Stimulated activated naive B cell treated with anti-CD40 and anti-IgM and Interleukin-4, amounts not matched to agents 10 μg/mL and 1 μg/mL and 100 μg/mL, for 72 hours (primary cell): ENCODE data around the gene TRIP13.
"Not testable (repeated sequence)": the region's sequence is repeated elsewhere in the genome, so short reads cannot be mapped to it uniquely, and the experiment has no call there.

ENCODE experiments used
- ATAC-seq, 2 donors: fragments of 150-1000 bp; cut with Tn5 transposase; replicated peaks; 2 replicates each; pipeline ENCODE4 v1.10.0; 2021; ENCODE audit warnings: moderate library complexity in 1 of 2
- DNase-seq: peaks from one replicate; pipeline ENCODE4 v3.0.0; 2021
- H3K27ac Mint-ChIP-seq: one replicate; pipeline ENCODE4 v1.8.0; 2022; ENCODE audit warnings: mild to moderate bottlenecking, mixed read lengths
- H3K27me3 Mint-ChIP-seq, 2 donors: one replicate each; pipeline ENCODE4 v1.8.0; 2022; ENCODE audit warnings: mixed read lengths in 2 of 2
- H3K36me3 Mint-ChIP-seq, 2 donors: one replicate each; pipeline ENCODE4 v1.8.0; 2022; ENCODE audit warnings: mixed read lengths in 2 of 2, mild to moderate bottlenecking in 1 of 2
- H3K4me1 Mint-ChIP-seq, 2 donors: one replicate each; pipeline ENCODE4 v1.8.0; 2022; ENCODE audit warnings: mixed read lengths in 2 of 2, mild to moderate bottlenecking in 1 of 2
- H3K4me3 Mint-ChIP-seq, 2 donors: one replicate each; pipeline ENCODE4 v1.8.0; 2022; ENCODE audit warnings: mild to moderate bottlenecking in 2 of 2, mixed read lengths in 2 of 2, moderate library complexity in 1 of 2
- H3K9me3 Mint-ChIP-seq, 2 donors: one replicate each; pipeline ENCODE4 v1.8.0; 2022; ENCODE audit warnings: mixed read lengths in 2 of 2, mild to moderate bottlenecking in 1 of 2

Gene TRIP13

DNA sequence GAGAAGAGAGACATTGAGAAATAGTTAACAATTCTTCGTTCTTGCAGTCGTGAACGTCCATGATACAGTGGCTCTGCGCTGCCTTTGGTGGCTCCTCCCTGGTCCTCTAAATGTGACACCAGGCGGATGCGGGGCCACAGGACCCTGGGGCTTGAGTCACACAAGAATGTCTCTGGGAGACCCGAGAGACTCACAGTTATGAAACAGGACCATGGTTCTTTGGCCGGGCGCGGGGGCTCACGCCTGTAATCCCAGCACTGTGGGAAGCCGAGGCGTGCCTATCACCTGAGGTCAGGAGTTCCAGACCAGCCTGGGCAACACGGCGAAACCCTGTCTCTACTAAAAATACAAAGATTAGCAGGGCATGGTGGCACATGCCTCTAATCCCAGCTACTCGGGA lies 41.1 kb upstream of the TRIP13 start:
- Mint-ChIP-seq H3K36me3 (peaks cover 3% of the 10 kb centered on the region in 2 donors), H3K27ac (no peak overlapping the region), H3K9me3 (peaks cover 0 to 4% of the 10 kb centered on the region in 2 donors), H3K27me3 (peaks cover 7 to 11% of the 10 kb centered on the region in 2 donors), H3K4me1 (peaks cover 4 to 5% of the 10 kb centered on the region in 2 donors), H3K4me3 (no peak overlapping the region)
- ATAC-seq (no peak), DNase-seq (no peak)

DNA sequence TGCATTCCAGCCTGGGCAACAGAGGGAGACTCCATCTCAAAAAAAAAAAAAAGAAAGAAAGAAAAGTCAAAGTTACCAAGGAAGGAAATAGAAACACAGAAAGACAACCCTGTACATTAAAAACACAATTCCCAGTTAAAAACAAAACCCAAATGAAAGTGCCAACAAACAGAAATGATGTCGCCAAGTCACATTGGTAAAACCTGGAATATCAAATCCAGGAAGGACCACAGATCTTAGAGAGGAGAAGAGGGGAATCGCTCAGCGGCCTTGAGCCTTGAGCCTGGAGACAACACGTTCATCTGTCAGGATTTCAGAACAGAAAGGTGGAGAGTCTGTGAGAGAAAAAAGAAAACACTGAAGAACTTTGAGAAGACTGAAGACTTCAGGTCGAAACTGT lies 40.7 kb upstream of the TRIP13 start:
- Mint-ChIP-seq H3K27ac (no peak overlapping the region), H3K4me3 (no peak overlapping the region)

DNA sequence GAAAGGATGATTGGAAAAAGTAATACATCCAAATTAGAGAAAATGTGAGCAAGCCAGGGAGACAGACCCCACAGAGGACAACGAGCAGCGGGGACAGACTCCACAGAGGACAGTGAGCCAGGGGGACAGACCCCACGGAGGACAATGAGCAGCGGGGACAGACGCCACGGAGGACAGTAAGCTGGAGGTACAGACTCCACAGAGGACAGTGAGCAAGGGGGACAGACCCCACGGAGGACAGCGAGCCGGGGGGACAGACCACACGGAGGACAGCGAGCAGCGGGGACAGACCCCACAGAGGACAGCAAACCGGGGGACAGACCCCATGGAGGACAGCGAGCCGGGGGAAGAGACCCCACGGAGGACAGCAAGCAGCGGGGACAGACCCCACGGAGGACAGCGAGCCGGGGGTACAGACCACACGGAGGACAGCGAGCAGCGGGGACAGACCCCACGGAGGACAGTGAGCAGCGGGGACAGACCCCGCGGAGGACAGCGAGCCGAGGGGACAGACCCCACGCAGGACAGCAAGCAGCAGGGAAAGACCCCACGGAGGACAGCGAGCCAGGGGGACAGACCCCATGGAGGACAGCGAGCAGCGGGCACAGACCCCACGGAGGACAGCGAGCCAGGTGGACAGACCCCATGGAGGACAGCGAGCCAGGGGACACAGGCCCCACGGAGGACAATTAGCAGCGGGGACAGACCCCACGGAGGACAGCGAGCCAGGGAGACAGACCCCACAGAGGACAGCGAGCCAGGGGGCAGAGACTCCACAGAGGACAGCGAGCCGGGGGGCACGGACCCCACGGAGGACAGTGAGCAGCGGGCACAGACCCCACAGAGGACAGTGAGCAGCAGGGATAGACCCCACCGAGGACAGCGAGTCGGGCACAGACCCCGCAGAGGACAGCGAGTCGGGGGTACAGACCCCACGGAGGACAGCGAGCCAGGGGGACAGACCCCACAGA lies 40.0 kb upstream of the TRIP13 start:
- DNase-seq (no peak), ATAC-seq (no peak)
- Mint-ChIP-seq H3K27me3 (peaks cover 7 to 11% of the 10 kb centered on the region in 2 donors), H3K36me3 (peaks cover 0 to 2% of the 10 kb centered on the region in 2 donors), H3K27ac (no peak overlapping the region), H3K9me3 (no peaks in the 10 kb centered on the region), H3K4me1 (no peaks in the 10 kb centered on the region), H3K4me3 (no peak overlapping the region)

More for the DNA sequence above, 40.7 kb upstream of the TRIP13 start:
- H3K27me3 Mint-ChIP-seq = peaks cover 7 to 11% of the 10 kb centered on the region in 2 donors
- ATAC-seq (no peak), DNase-seq (no peak)
- no peaks in the 10 kb centered on the region for H3K4me1 Mint-ChIP-seq
- H3K9me3 Mint-ChIP-seq = no peaks in the 10 kb centered on the region
- peaks cover 0 to 2% of the 10 kb centered on the region in 2 donors for H3K36me3 Mint-ChIP-seq

DNA sequence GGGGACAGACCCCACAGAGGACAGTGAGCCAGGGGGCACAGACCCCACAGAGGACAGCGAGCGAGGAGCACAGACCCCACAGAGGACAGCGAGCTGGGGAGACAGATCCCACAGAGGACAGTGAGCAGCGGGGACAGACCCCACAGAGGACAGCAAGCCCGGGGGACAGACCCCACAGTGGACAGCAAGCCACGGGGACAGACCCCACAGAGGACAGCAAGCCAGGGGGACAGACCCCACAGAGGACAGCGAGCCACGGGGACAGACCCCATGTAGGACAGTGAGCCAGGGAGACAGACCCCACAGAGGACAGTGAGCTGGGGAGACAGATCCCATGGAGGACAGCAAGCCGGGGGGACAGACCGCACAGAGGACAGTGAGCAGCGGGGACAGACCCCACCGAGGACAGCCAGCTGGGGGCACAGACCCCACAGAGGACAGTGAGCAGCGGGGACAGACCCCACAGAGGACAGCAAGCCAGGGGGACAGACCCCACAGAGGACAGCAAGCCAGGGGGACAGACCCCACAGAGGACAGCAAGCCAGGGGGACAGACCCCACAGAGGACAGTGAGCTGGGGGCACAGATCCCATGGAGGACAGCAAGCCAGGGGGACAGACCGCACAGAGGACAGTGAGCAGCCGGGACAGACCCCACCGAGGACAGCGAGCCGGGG lies 39.1 kb upstream of the TRIP13 start:
- not testable (repeated sequence) for DNase-seq, H3K4me3 Mint-ChIP-seq, H3K9me3 Mint-ChIP-seq, H3K27ac Mint-ChIP-seq, H3K36me3 Mint-ChIP-seq, ATAC-seq, H3K4me1 Mint-ChIP-seq
- H3K27me3 Mint-ChIP-seq = peaks cover 7 to 11% of the 10 kb centered on the region in 2 donors

DNA sequence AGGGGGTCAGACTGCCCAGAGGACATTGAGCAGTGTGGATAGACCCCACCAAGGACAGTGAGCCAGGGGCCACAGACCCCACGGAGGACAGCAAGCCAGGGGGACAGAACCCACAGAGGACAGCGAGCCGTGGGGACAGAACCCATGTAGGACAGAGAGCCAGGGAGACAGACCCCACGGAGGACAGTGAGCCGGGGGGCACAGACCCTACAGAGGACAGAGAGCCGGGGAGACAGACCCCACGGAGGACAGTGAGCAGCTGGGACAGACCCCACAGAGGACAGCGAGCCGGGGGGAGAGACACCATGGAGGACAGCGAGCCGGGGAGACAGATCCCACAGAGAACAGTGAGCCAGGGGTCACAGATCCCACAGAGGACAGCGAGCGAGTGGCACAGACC lies 38.5 kb upstream of the TRIP13 start:
- H3K36me3 Mint-ChIP-seq = peaks cover 2 to 4% of the 10 kb centered on the region in 2 donors
- no peak for DNase-seq
- H3K27ac Mint-ChIP-seq = no peak overlapping the region
- H3K9me3 Mint-ChIP-seq = no peaks in the 10 kb centered on the region
- no peak for ATAC-seq
- no peak overlapping the region for H3K4me3 Mint-ChIP-seq
- peaks cover 7 to 11% of the 10 kb centered on the region in 2 donors for H3K27me3 Mint-ChIP-seq
- H3K4me1 Mint-ChIP-seq = no peaks in the 10 kb centered on the region

DNA sequence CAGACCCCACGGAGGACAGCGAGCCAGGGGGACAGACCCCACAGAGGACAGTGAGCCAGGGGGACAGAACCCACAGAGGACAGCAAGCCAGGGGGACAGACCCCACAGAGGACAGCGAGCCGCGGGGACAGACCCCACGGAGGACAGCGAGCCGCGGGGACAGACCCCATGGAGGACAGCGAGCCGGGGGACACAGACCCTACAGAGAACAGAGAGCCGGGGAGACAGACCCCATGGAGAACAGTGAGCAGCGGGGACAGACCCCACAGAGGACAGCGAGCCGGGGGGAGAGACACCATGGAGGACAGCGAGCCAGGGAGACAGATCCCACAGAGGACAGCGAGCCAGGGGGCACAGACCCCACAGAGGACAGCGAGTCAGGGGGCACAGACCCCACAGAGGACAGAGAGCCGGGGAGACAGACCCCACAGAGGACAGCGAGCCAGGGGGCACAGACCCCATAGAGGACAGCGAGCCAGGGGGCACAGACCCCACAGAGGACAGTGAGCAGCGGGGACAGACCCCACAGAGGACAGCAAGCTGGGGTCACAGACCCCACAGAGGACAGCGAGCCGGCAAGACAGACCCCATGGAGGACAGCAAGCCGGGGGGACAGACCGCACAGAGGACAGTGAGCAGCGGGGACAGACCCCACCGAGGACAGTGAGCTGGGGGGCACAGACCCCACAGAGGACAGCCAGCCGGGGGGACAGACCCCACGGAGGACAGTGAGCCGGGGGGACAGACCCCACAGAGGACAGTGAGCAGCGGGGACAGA lies 37.5 kb upstream of the TRIP13 start:
- peaks cover 7 to 11% of the 10 kb centered on the region in 2 donors for H3K27me3 Mint-ChIP-seq
- H3K4me3 Mint-ChIP-seq = no peak overlapping the region
- no peaks in the 10 kb centered on the region for H3K4me1 Mint-ChIP-seq
- DNase-seq = no peak
- H3K36me3 Mint-ChIP-seq = peaks cover 2 to 4% of the 10 kb centered on the region in 2 donors
- H3K9me3 Mint-ChIP-seq = no peaks in the 10 kb centered on the region
- no peak for ATAC-seq
- H3K27ac Mint-ChIP-seq = no peak overlapping the region

DNA sequence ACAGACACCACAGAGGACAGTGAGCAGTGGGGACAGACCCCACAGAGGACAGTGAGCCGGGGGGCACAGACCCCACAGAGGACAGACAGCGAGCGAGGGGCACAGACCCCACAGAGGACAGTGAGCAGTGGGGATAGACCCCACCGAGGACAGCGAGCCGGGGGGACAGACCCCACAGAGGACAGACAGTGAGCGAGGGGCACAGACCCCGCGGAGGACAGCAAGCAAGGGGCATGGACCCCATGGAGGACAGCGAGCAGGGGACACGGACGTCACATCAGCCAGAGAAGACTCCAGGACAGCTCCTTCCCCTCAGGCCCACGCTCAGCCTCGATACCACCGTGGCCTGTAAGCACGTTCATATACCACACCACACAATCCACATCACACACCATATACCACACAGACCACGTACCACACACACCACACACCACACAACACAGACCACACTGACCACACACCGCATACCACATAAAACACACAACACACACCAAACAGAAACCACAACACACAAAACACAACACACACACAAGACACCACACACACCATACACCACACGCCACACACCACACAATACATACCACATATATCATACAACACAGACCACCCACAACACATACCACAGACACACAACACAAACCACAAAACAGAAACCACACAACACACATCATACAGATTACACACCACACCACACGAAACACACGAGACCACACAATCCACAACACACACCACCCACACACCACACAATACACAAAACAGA lies 36.7 kb upstream of the TRIP13 start:
- ATAC-seq (no peak), DNase-seq (no peak)
- no peak overlapping the region for H3K27ac Mint-ChIP-seq
- H3K36me3 Mint-ChIP-seq = peaks cover 5 to 7% of the 10 kb centered on the region in 2 donors
- H3K9me3 Mint-ChIP-seq = no peaks in the 10 kb centered on the region
- H3K4me1 Mint-ChIP-seq = no peaks in the 10 kb centered on the region
- H3K4me3 Mint-ChIP-seq = no peak overlapping the region
- H3K27me3 Mint-ChIP-seq = peaks cover 7 to 11% of the 10 kb centered on the region in 2 donors

DNA sequence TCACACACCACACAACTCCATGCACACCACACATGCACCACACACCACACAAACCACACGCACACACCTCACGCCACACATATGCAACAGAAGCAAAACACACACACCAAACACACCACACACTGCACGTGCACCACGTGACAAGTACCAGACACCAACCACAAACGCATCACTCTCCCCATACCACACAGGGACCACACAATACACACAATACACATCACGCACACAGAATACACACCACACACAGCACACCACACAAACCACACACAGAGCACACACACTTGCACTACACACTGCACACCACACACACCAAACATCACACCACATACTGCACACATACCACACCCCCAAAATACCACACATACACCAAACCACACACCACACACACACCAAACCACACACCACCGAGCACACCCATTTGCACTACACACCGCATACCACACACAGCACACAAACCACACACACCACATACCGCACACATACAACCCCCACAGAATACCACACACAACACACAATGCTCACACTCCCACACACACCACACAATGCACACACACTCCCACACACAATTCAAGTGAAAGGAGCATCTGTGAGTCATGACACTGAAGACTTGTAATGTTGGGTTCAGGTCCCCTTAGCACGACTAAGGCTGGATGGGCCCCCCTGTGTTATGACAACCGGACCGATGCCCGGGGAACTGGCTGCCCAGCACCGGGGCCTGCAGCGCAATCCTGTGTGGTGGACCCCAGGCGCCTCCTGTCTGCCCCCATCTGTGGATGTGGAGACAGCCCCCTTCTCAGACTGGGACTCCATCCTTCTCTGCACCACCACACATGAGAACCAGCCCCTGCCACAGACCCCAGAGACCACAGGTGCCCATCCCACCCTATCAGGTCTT lies 35.9 kb upstream of the TRIP13 start:
- DNase-seq (no peak), ATAC-seq (peak in 1 of 2 donors; percentile 17)
- no peaks in the 10 kb centered on the region for H3K4me1 Mint-ChIP-seq
- peaks cover 7 to 11% of the 10 kb centered on the region in 2 donors for H3K27me3 Mint-ChIP-seq
- H3K4me3 Mint-ChIP-seq = no peak overlapping the region
- H3K36me3 Mint-ChIP-seq = peaks cover 5 to 7% of the 10 kb centered on the region in 2 donors
- no peak overlapping the region for H3K27ac Mint-ChIP-seq
- H3K9me3 Mint-ChIP-seq = no peaks in the 10 kb centered on the region

DNA sequence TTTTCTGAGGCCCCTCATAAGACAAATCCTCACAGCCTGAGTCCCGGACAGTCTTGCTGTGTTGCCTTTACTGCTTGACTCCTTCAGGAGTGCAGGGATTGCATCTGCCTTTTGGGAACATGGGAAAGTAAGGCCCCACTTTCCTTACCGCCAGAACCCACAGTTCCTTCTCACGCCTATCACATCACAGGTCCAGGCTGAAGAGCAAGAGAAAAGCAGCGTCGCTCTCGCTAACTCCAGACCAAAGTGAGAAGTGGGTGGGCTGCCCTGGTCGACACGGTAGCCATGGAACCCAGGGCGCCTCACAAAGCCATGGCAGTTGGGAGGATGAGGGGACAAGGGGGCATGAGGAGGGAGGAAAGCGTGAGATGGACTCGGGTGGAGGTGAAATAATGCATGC lies 34.0 kb upstream of the TRIP13 start:
- no peaks in the 10 kb centered on the region for H3K4me1 Mint-ChIP-seq
- peaks cover 13 to 14% of the 10 kb centered on the region in 2 donors for H3K36me3 Mint-ChIP-seq
- no peak for ATAC-seq
- DNase-seq = no peak
- no peaks in the 10 kb centered on the region for H3K27me3 Mint-ChIP-seq
- no peak overlapping the region for H3K4me3 Mint-ChIP-seq
- H3K27ac Mint-ChIP-seq = no peak overlapping the region
- H3K9me3 Mint-ChIP-seq = no peaks in the 10 kb centered on the region

DNA sequence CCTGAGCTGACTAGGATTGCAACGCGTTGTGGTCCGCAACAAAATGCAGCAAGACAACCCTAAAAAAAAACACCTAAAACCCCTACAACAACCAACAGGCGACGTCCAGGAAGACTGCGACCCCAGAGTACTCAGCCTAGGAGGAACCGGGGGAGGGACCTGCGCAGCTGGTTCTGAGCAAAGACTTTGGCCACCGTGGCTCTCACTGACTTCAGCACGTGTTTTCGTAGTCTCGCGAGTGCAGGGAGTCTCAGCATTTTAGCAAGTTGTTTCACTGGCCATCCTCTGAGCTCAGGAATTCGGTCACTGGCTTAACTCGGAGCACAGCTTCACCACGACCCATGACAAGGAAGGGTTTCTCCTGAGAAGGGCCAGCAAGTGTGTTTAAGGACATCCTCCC lies 33.3 kb upstream of the TRIP13 start:
- Mint-ChIP-seq H3K36me3 (peaks cover 19 to 21% of the 10 kb centered on the region in 2 donors), H3K4me1 (no peaks in the 10 kb centered on the region), H3K4me3 (no peak overlapping the region), H3K9me3 (no peaks in the 10 kb centered on the region), H3K27me3 (no peaks in the 10 kb centered on the region), H3K27ac (no peak overlapping the region)
- no peak for ATAC-seq
- DNase-seq = no peak

DNA sequence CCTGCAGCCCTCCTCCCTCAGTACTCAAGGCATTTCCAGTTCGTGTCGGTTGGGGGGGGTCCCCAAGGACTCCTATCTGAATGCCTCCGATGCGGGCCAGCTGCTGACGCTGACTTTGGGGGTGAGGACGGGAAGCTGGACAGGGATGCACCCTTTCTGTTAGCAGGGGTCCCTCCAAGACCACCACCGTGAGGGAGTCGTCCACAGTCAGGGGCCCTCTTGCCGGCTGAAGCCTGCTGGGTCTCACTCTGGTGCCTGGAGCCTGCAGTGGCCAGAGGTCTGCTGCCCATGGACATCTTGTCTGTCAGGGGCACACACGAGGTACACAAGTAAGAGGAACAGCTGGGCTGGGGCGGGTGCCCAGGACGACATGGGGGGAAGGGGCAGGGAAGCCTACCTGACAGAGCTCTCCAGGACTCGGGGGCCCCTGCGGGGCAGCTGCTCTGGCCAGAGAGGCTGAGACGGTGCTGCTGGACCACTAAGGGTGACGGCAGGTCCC lies 32.8 kb upstream of the TRIP13 start:
- H3K4me1 Mint-ChIP-seq = no peaks in the 10 kb centered on the region
- H3K27me3 Mint-ChIP-seq = no peaks in the 10 kb centered on the region
- no peak overlapping the region for H3K4me3 Mint-ChIP-seq
- ATAC-seq (no peak), DNase-seq (no peak)
- peaks cover 21 to 23% of the 10 kb centered on the region in 2 donors for H3K36me3 Mint-ChIP-seq
- H3K27ac Mint-ChIP-seq = no peak overlapping the region
- H3K9me3 Mint-ChIP-seq = no peaks in the 10 kb centered on the region

DNA sequence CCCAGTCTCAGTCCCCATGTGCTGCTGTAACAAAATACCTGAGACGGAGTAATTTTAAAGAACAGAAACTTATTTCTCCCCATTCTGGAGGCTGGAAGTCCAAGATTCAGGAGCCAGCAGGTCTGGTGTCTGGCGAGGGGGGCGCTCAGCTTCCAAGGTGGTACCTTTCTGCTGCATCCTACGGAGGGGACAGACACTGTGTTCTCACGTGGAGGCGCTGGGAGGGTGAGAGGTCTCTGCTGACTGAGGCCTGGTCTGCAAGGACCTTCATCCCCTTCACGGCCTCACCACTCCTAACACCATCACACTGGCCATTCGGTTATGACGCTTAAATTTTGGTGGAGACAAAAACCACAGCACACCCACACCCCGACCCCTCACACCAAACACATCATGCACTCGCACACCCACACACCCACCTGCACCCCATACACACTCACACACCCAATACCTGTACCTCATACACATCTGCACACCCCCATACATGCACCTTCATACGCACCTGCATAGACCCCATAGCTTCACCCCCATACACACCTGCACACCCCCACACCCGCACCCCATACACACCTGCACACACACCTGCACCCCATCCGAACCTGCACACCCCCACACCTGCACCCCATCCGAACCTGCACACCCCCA lies 32.1 kb upstream of the TRIP13 start:
- H3K27ac Mint-ChIP-seq = no peak overlapping the region
- no peak for ATAC-seq
- H3K4me3 Mint-ChIP-seq = no peak overlapping the region
- peaks cover 24 to 27% of the 10 kb centered on the region in 2 donors for H3K36me3 Mint-ChIP-seq
- no peaks in the 10 kb centered on the region for H3K4me1 Mint-ChIP-seq
- no peaks in the 10 kb centered on the region for H3K9me3 Mint-ChIP-seq
- no peaks in the 10 kb centered on the region for H3K27me3 Mint-ChIP-seq
- DNase-seq = no peak
